A549 (cell line): Measurements from ENCODE around the gene TRIM15. TPM values are rescaled to one million over a fixed set of nuclear protein-coding genes. Genes with fewer than 3 reads are reported as not detected.

Source experiments
- ATAC-seq, 2 experiments: fragments of 200-7000 bp in 1 of 2; fragments of >200 bp in 1 of 2; cut with Nextera tagmentation in 1 of 2; cut with Tn5 transposase in 1 of 2; 3 replicates each; pipeline versions ENCODE4 v1.8.0 to v1.9.1; 2018 to 2020; ENCODE audit warnings: mild to moderate bottlenecking in 1 of 2, moderate library complexity in 1 of 2
- CTCF ChIA-PET: fragments of 300-600 bp; sonication (Branson Sonifier 250); formaldehyde crosslinking; extraction: SDS; loops from one replicate; lab custom pipeline; 2021; ENCODE audit warnings: antibody characterized with exemption, inconsistent platforms; lab: Yijun Ruan, JAX
- POLR2A ChIA-PET: fragments of 350-600 bp; formaldehyde crosslinking; extraction: SDS; loops from one replicate; lab custom pipeline; 2021; ENCODE audit warnings: antibody characterized with exemption, inconsistent platforms; lab: Yijun Ruan, JAX
- DNase-seq, 2 experiments: peaks; one replicate each; pipeline versions ENCODE4 v3.0.0 to v3.0.0-alpha.2; 2011 to 2016; ENCODE audit warnings: low read depth in 1 of 2, low spot score in 1 of 2
- FAIRE-seq: peaks from 2 replicates; lab custom pipeline; 2011; peaks lifted over from hg19 to GRCh38; lab: Jason Lieb, UNC
- H3K27ac ChIP-seq, 2 experiments: fragments of >200 bp; sonication (Bioruptor Twin); formaldehyde crosslinking; 3 replicates each; pipeline ENCODE4 v1.5.1; 2016 to 2017
- H3K4me1 ChIP-seq: fragments of >200 bp; sonication (Bioruptor Twin); formaldehyde crosslinking; 3 replicates; pipeline ENCODE4 v1.6.1; 2016
- H3K4me2 ChIP-seq: fragments of >200 bp; sonication (Bioruptor Twin); formaldehyde crosslinking; 3 replicates; pipeline ENCODE4 v1.6.1; 2016
- H3K4me3 ChIP-seq: fragments of >200 bp; sonication (Bioruptor Twin); formaldehyde crosslinking; 3 replicates; pipeline ENCODE4 v1.5.1; 2016
- H3K9me3 ChIP-seq: fragments of >200 bp; sonication (Bioruptor Twin); formaldehyde crosslinking; 3 replicates; pipeline ENCODE4 v1.6.1; 2016
- E2F6 ChIP-seq: IDR thresholded peaks from 2 replicates; pipeline ENCODE4 v1.6.1; 2012; ENCODE audit warnings: low read depth, borderline replicate concordance
- EHMT2 ChIP-seq: fragments of 200-600 bp; sonication (generic); IDR thresholded peaks from 2 replicates; pipeline ENCODE4 v1.6.1; 2016; ENCODE audit warnings: antibody characterized with exemption, low read depth, mild to moderate bottlenecking, moderate library complexity
- ELK1 ChIP-seq: fragments of 150-350 bp; IDR thresholded peaks from 2 replicates; pipeline ENCODE4 v1.6.1; 2014; ENCODE audit warnings: low read depth, mild to moderate bottlenecking, low read length
- ESRRA ChIP-seq: fragments of 150-350 bp; IDR thresholded peaks from 2 replicates; pipeline ENCODE4 v1.6.1; 2014; ENCODE audit warnings: mild to moderate bottlenecking, low read length, borderline replicate concordance
- HDAC2 ChIP-seq: fragments of 200-600 bp; sonication (generic); IDR thresholded peaks from 2 replicates; pipeline ENCODE4 v1.6.1; 2016
- HOXB5 ChIP-seq: fragments of 250-450 bp; sonication (Bioruptor Pico); IDR thresholded peaks from 2 replicates; pipeline ENCODE4 v1.5.0; 2020; ENCODE audit warnings: mild to moderate bottlenecking, moderate library complexity
- JUN ChIP-seq, 2 experiments: fragments of >200 bp; sonication (Bioruptor Twin); formaldehyde crosslinking; IDR thresholded peaks; 2 replicates in 1 of 2; 3 replicates in 1 of 2; pipeline ENCODE4 v1.6.1; 2016 to 2017
- NPAS2 ChIP-seq: fragments of 250-450 bp; sonication (Bioruptor Pico); IDR thresholded peaks from 2 replicates; pipeline ENCODE4 v1.8.0; 2022; ENCODE audit warnings: mild to moderate bottlenecking, moderate library complexity, borderline replicate concordance
- PHF8 ChIP-seq: fragments of 200-600 bp; sonication (generic); IDR thresholded peaks from 2 replicates; pipeline ENCODE4 v1.6.1; 2016; ENCODE audit warnings: low read depth, mild to moderate bottlenecking, antibody characterized with exemption, moderate library complexity, borderline replicate concordance
- POLR2AphosphoS2 ChIP-seq: conservative IDR thresholded peaks from 2 replicates; pipeline ENCODE4 v1.6.1; 2012; ENCODE audit warnings: low read length, improper control_type of control experiment, inconsistent platforms
- REST ChIP-seq: fragments of 200-600 bp; sonication (generic); IDR thresholded peaks from 2 replicates; pipeline ENCODE4 v1.6.1; 2016; ENCODE audit warnings: antibody characterized with exemption, mild to moderate bottlenecking, moderate library complexity
- SREBF2 ChIP-seq: fragments of 450-650 bp; IDR thresholded peaks from 2 replicates; pipeline ENCODE4 v1.6.1; 2014; ENCODE audit warnings: mild to moderate bottlenecking, moderate library complexity
- USF2 ChIP-seq: fragments of 450-650 bp; IDR thresholded peaks from 2 replicates; pipeline ENCODE4 v1.6.1; 2014; ENCODE audit warnings: antibody characterized with exemption
- ZC3H11A ChIP-seq: fragments of 450-650 bp; IDR thresholded peaks from 2 replicates; pipeline ENCODE4 v1.6.1; 2014; ENCODE audit warnings: antibody characterized with exemption, mild to moderate bottlenecking
- ZFP36 ChIP-seq: fragments of 450-650 bp; IDR thresholded peaks from 2 replicates; pipeline ENCODE4 v1.6.1; 2014; ENCODE audit warnings: borderline replicate concordance; ENCODE audit not compliant: partially characterized antibody
- ZSCAN20 ChIP-seq: fragments of 250-450 bp; sonication (Bioruptor Pico); IDR thresholded peaks from 2 replicates; pipeline ENCODE4 v1.8.0; 2022; ENCODE audit warnings: mild to moderate bottlenecking, moderate library complexity
- WGBS: methylation state at CpG from one replicate; pipeline ENCODE4 v1.1.6; 2017; ENCODE audit errors: missing lambda C conversion rate; 5-methylcytosine and 5-hydroxymethylcytosine counted together
- polyA plus RNA-seq, 4 experiments: library from polyadenylated mRNA; depleted of rRNA in 3 of 4; stranded (reverse); fragments of >200 nt; fragmentation: RNase III in 1 of 4; extraction: RNeasy Plus Mini Kit Qiagen cat#74134 plus additional on column Dnase treatment in 1 of 4; gene quantifications; 2 replicates in 3 of 4; 3 replicates in 1 of 4; pipeline ENCODE4 v1.2.3, GENCODE V29; 2011 to 2017
- TF ChIP-seq, protein P1 (sequence below): fragments of 250-450 bp; sonication (Bioruptor Pico); IDR thresholded peaks from 2 replicates; pipeline ENCODE4 v1.5.0; 2021; ENCODE audit warnings: mild to moderate bottlenecking, moderate library complexity, borderline replicate concordance
- TF ChIP-seq, protein P2 (sequence below): IDR thresholded peaks from 2 replicates; pipeline ENCODE4 v1.6.1; 2012

Gene TRIM15
- polyA plus RNA-seq, 2 of the 4 experiments (the other 2 are of a cell fraction), result 0.09 to 0.37 TPM

- TF ChIP-seq POLR2AphosphoS2 (no peak), ZFP36 (no peak), HOXB5 (CRISPR knock-in tag) (no peak)
These were observed 5.3 kb upstream of the TRIM15 start (continued) for GRCh38 chr6:30157999-30158398.

GRCh38 chr6:30158475-30159040 is 4.8 kb upstream of the TRIM15 start:
- no peak for FAIRE-seq
- H3K27ac ChIP-seq, result no peak overlapping the region
- no peak overlapping the region for H3K4me3 ChIP-seq
- CTCF ChIA-PET, result interaction anchor here (1.0 to 1.6 kb wide), 3 partner anchors 23 to 57 kb away, joined by 3 to 5 read pairs (median 4); no protein-coding TSS in a partner anchor
- WGBS, result 48% methylated on average over 3 of the region's 3 CpGs
- POLR2A ChIA-PET, result no interaction called here
- DNase-seq, result no peak
- TF ChIP-seq HDAC2, result no peak
- peaks cover 32% of the 10 kb centered on the region for H3K4me1 ChIP-seq
- ATAC-seq, result no peak
- no peak overlapping the region for H3K4me2 ChIP-seq
- H3K9me3 ChIP-seq, result no peaks in the 10 kb centered on the region

GRCh38 chr6:30160008-30160784 is 3.1 kb upstream of the TRIM15 start:
- H3K4me2 ChIP-seq, result no peak overlapping the region
- 76% methylated on average over 10 of the region's 17 CpGs for WGBS
- CTCF ChIA-PET, result no interaction called here
- H3K4me3 ChIP-seq, result no peak overlapping the region
- H3K27ac ChIP-seq, result no peak overlapping the region
- FAIRE-seq (no peak), ATAC-seq (no peak), DNase-seq (no peak)
- H3K9me3 ChIP-seq, result no peaks in the 10 kb centered on the region
- TF ChIP-seq SREBF2 (no peak), E2F6 (no peak), EHMT2 (no peak), PHF8 (no peak), REST (no peak), NPAS2 (CRISPR knock-in tag) (no peak)
- POLR2A ChIA-PET, result no interaction called here
- peaks cover 21% of the 10 kb centered on the region for H3K4me1 ChIP-seq

GRCh38 chr6:30160785-30161531 is 2.4 kb upstream of the TRIM15 start, which contains the start of gene TRIM10:
Gene TRIM10 (minus strand): TSS chr6:30161211. CDS start chr6:30160858, 353 bp downstream.
- no peaks in the 10 kb centered on the region for H3K9me3 ChIP-seq
- DNase-seq (no peak), ATAC-seq (no peak), FAIRE-seq (no peak)
- no peak within 1 kb of the TSS for H3K27ac ChIP-seq
- no peak within 1 kb of the TSS for H3K4me3 ChIP-seq
- POLR2A ChIA-PET, result no interaction called here
- CTCF ChIA-PET, result interaction anchor here (0.9 kb wide), 1 partner anchor 16 kb away, joined by 4 read pairs; no protein-coding TSS in a partner anchor
- WGBS, result 71% methylated on average over 4 of the region's 4 CpGs
- H3K4me1 ChIP-seq, result peaks cover 13% of the 10 kb centered on the region
- H3K4me2 ChIP-seq, result no peak within 1 kb of the TSS
- TF ChIP-seq, protein P1, sequence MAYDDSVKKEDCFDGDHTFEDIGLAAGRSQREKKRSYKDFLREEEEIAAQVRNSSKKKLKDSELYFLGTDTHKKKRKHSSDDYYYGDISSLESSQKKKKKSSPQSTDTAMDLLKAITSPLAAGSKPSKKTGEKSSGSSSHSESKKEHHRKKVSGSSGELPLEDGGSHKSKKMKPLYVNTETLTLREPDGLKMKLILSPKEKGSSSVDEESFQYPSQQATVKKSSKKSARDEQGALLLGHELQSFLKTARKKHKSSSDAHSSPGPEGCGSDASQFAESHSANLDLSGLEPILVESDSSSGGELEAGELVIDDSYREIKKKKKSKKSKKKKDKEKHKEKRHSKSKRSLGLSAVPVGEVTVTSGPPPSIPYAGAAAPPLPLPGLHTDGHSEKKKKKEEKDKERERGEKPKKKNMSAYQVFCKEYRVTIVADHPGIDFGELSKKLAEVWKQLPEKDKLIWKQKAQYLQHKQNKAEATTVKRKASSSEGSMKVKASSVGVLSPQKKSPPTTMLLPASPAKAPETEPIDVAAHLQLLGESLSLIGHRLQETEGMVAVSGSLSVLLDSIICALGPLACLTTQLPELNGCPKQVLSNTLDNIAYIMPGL (CRISPR knock-in tag), result no peak
- TF ChIP-seq ZSCAN20 (CRISPR knock-in tag) (no peak), ZC3H11A (no peak), USF2 (no peak), ELK1 (no peak), JUN (IDR thresholded peaks at IDR 0.05) (no peak), ESRRA (no peak), POLR2AphosphoS2 (no peak)
- TF ChIP-seq, protein P2, sequence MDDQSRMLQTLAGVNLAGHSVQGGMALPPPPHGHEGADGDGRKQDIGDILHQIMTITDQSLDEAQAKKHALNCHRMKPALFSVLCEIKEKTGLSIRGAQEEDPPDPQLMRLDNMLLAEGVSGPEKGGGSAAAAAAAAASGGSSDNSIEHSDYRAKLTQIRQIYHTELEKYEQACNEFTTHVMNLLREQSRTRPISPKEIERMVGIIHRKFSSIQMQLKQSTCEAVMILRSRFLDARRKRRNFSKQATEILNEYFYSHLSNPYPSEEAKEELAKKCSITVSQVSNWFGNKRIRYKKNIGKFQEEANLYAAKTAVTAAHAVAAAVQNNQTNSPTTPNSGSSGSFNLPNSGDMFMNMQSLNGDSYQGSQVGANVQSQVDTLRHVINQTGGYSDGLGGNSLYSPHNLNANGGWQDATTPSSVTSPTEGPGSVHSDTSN, result no peak
